Activated gamma-delta T cell treated with anti-CD3 and anti-CD28 coated beads, Interleukin-2, amount 50 U/mL, for 16 hours (primary cell): ENCODE results near the gene GGT5.
A peak's percentile ranks its signal among the peaks of the same experiment; 100 is the strongest.
"Not testable (repeated sequence)": the region's sequence is repeated elsewhere in the genome, so short reads cannot be mapped to it uniquely, and the experiment has no call there.

Source experiments
- DNase-seq: peaks from one replicate; pipeline ENCODE4 v3.0.0-alpha.2; 2020; ENCODE audit warnings: low read depth

The GGT5 gene

DNA sequence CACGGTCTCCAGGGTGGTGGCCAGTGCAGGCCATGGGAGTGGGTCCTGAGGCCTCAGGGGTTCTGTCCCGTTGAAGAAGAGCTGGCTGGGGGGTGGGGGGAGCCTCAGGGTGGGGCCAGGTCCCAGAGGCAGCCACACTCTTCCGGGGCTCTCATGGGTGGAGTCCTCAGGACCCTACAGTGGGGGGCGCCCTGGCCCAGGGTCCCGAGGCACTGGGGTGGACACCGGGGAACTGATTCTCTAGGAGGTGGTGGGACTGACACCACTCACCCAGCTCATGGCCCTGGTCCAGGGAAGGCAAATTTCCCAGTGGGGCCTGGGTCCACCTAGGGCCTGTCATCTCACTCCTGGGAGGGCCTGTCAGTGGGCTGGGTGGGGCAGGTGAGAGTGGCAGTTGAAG is 12.8 kb downstream of the GGT5 start:
- no peak for DNase-seq

DNA sequence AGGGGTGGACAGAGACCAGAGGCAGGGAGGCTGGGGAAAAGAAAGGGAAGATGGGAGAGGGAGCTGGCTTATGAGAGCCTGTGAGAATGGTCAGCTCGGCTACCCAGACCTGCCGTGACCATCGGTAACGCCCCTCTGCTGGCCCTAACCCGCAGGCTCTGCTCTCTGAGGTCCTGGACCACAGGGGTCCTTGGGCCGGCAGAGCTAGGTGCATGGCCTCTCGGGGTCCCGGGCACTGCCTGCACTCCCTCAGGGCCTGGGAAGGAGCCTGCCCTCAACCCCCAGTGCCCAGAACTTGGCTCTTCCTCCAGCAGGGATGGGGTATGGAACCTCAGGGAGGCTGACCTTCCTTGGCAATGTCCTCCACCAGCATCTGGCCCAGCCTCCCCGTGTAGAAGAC is 13.2 kb downstream of the GGT5 start:
- no peak for DNase-seq

DNA sequence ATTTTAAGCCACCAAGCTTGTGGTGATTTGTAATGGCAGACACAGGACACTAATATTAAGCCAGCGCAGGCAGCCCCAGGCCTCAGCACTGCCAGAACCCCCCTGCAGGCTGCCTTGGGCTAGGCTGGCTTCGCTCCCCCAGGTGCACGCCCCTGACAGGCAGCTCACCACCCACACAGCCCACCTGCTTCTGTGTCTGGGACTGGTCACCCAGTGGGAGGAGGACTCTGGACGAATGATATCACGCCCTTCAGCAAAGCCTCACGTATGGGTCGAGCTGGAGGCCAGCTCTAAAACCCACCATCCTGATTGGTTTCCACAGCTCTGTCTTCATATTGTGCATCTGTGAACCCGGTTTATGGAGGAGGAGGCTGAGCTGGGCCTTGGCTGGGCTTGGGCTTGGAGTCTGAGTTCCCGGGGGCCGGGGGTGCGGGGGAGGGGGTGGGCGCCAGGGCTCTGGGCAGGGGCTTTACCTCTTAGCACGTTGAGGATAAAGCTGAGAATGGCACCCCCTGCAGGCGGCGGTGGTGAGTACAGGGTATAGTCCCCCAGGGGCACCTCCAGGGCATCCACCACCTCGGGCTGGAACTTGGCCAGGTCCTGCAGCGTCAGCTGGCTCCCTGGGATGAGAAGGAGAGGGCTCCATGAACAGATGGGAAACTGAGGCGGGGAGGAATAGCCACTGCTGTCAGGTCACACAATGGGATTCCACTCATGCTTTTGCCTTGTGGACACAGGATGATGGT is 13.8 kb downstream of the GGT5 start:
- DNase-seq = peak; percentile 54

DNA sequence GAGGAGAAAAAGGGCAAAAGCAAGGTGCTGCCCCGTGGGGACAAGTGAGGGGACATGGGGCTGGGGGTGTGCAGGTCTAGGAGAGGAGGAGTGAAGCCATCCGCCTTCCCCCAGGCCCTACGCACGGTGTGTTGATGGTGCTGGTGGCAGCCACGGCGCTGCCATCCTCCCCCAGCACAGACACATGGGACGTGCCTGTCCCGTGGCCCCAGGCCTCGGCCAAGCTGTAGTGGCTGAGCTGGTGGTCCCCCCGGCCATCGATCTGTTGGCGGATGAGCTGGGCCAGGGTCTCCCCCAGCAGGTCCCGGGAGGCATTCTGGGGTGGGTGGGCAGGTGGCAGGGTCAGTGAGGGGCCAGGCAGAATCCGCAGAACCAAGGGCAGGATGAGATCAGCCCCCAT is 18.9 kb downstream of the GGT5 start:
- DNase-seq = no peak

GRCh38 chr22:24225044-24225601 is 19.8 kb downstream of the GGT5 start:
- DNase-seq = no peak

- no peak for DNase-seq
Observed at GRCh38 chr22:24224468-24224867, 20.4 kb downstream of the GGT5 start.

- no peak for DNase-seq
Observed at GRCh38 chr22:24219750-24220149, 25.1 kb downstream of the GGT5 start.

GRCh38 chr22:24217384-24217783 is 27.5 kb downstream of the GGT5 start:
- no peak for DNase-seq

DNA sequence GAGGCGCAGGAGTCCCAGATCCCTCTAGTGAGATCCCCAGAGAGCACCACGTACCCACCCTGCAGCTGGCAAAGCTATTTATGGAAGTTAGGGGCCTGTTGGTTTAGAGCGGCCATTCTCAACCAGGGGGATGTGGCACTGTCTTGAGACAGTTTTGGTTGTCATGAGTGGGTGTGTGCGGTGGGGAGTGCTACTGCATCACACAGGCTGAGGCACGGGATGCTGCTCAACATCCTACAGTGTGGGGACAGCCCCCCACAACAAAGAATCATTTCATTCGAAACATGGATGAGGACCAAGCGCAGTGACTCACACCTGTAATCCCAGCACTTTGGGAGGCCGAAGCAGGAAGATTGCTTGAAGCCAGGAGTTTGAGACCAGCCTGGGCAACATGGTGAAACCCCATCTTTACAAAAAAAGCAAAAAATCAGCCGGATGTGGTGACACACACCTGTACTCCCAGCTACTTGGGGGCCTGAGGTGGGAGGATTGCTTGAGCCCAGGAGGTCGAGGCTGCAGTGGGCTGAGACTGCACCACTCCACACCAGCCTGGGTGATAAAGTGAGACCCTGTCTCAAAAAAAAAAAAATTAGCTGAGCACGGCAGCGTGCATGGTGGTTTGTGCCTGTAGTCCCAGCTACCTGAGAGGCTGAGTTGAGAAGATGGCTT is 28.2 kb downstream of the GGT5 start:
- no peak for DNase-seq

GRCh38 chr22:24214467-24215285 is 30.2 kb downstream of the GGT5 start:
- DNase-seq = no peak

- DNase-seq = not testable (repeated sequence)
Observed at GRCh38 chr22:24213111-24213510, 31.8 kb downstream of the GGT5 start.

DNA sequence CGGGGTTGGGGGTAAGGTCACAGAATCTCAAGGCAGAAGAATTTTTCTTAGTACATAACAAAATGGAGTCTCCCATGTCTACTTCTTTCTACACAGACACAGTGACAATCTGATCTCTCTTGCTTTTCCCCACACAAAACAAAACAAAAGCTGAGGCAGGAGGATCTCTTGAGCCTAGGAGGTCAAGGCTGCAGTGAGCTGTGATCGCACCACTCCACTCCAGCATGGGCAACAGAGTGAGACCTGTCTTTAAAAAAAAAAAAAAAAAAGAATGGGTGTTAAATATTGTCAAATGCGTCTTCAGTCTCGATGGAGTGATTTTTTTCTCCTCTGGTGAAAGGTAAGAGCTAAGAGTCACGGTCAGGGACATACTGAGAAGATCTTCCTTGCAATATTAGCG is 33.2 kb downstream of the GGT5 start:
- DNase-seq = not testable (repeated sequence)

DNA sequence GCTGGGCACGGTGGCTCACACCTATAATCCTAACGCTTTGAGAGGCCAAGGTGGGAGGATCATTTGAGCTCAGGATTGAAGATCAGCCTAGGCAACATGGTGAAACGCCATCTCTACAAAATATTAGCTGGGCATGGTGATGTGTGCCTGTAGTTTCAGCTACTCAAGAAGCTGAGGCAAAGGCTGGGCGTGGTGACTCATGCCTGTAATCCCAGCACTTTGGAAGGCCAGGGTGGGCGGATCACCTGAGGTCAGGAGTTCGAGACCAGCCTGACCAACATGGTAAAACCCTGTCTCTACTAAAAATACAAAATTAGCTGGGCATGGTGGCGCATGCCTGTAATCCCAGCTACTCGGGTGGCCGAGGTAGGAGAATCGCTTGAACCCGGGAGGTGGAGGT is 34.5 kb downstream of the GGT5 start:
- DNase-seq = not testable (repeated sequence)

GRCh38 chr22:24209687-24210086 is 35.2 kb downstream of the GGT5 start:
- no peak for DNase-seq

- no peak for DNase-seq
Observed at GRCh38 chr22:24209016-24209415, 35.9 kb downstream of the GGT5 start.

DNA sequence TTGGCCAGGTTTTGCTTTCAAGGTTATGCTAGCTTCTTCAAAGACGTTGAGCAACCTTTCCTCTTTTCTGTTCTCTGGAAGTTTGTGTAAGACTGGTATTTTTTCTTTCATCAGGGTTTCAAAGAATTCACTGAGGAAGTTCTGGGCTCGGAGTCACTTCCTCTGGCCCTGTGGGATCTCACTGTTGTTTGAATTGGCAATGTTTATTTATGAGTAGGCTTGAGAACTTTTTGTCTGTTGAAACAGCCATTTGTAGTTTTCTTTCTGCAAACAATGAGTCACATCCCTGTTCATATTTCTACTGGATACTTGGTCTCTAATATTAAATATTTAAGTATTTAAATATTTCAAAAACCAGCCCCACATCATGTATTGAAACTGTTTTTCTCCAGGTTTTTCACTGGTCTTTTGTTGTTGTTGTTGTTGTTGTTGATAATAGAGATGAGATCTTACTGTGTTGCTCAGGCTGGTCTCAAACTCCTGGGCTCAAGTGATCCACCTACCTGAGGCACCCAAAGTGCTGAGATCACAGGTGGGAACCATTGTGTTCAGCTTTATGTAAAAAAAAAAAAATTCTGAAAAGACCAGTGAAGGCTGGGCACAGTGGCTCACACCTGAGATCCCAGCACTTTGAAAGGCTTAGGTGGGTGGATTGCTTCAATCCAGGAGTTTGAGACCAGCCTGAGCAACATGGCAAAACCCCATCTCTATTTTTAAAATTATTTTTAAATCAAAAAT is 36.7 kb downstream of the GGT5 start:
- no peak for DNase-seq

GRCh38 chr22:24207264-24208011 is 37.4 kb downstream of the GGT5 start:
- DNase-seq = no peak

DNA sequence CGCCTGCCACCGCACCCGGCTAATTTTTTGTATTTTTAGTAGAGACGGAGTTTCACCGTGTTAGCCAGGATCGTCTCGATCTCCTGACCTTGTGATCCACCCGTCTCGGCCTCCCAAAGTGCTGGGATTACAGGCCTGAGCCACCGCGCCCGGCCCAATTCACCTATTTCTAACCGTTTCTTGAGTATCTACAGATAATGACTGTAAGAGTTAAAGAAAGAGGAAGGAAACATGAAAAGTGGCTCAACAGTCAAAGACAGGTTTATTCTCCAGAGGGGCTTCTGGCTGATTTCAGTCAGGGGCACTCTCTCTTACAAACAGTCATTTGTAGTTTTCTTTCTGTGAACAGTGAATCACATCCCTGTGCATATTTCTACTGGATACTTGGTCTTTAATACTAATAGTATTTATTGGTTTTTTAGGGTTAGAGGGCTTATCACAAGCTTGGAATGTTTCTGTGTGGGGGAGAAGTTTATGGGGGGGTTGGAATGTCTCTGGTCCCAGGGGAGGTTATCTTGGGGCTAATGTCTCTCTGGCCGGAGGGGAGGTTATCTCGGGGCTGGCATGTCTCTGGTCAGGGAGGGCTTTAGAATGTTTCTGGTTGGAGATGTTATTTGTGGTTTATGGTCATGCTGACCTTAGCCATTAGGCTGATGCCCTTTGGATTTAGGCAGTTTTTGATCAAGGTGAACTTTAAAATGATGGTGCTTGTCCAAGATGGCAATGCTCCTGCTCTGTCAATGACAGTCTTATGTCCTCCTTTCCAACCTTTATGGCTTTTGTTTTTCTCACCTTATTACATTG is 38.2 kb downstream of the GGT5 start:
- not testable (repeated sequence) for DNase-seq

DNA sequence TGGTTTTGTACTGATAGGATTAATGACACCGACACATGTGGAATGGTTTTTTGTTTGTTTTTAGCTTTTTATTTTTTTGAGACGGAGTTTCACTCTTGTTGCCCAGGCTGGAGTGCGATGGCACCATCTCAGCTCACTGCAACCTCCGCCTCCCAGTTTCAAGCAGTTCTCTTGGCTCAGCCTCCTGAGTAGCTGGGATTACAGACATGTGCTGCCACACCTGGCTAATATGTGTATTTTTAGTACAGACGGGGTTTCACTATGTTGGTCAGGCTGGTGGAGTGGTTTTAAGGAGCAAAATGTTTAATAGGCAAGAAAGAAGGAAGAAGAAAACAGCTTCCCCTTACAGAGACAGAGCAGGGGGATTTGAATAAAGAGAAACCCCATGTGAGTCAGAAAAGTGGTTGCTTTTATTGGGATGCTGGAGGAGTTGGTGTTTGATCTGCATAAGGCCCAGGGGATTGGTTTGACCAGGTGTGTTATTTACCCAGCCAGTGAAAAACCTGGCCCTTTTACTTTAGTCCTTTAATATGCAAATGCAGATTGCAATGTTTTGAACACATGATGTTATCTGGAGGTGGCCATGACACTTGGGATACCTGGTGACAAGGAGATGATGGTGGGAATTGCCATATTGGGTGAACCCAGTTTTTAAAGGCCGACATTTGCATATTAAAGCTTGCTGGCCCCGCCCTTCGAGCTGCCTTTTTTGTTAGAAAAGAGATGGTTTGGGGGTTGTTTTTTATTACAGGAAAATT is 39.3 kb downstream of the GGT5 start:
- no peak for DNase-seq

GRCh38 chr22:24203856-24204255 is 41.0 kb downstream of the GGT5 start:
- not testable (repeated sequence) for DNase-seq
